GM12873 (cell line): ENCODE data around the gene SLC25A44.

Source experiments
- TF ChIP-seq, protein P1 (sequence below): IDR thresholded peaks from 2 replicates; pipeline ENCODE4 v1.5.1; 2012; ENCODE audit warnings: low read depth, mild to moderate bottlenecking, moderate library complexity, low read length, control low read depth; ENCODE audit not compliant: insufficient read depth; ENCODE audit errors: missing control alignments

SLC25A44 gene

DNA sequence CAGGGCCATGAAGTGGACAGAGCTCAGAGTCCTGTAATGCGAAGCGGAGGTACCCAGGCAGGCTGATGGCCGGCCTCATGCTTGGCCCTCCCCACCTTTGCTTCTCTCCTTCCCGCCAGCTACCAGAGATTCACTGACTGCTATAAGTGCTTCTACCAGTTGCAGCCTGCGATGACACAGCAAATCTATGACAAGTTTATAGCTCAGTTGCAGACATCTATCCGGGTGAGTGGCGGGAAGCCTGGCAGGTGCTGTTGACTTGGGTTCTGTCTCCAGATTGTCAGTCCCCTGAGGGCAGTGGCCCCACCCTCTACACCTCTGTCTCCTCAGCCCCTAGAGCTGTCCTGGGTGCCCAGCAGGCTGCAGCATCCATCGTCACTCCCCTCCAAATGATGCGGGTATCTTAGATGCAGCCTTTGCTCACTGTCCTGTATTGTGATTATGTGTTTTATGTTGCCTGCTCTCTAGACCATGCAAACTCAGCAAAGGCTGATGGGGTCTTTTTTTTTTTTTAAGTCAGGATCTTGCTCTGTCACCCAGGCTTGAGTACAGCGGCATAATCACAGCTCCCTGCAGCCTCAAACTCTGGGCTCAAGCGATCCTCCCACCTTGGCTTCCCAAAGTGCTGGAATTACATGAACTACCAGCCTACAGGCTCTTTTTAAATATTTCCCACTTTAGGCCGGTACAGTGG is 38.4 kb downstream of the SLC25A44 start:
- TF ChIP-seq, protein P1, sequence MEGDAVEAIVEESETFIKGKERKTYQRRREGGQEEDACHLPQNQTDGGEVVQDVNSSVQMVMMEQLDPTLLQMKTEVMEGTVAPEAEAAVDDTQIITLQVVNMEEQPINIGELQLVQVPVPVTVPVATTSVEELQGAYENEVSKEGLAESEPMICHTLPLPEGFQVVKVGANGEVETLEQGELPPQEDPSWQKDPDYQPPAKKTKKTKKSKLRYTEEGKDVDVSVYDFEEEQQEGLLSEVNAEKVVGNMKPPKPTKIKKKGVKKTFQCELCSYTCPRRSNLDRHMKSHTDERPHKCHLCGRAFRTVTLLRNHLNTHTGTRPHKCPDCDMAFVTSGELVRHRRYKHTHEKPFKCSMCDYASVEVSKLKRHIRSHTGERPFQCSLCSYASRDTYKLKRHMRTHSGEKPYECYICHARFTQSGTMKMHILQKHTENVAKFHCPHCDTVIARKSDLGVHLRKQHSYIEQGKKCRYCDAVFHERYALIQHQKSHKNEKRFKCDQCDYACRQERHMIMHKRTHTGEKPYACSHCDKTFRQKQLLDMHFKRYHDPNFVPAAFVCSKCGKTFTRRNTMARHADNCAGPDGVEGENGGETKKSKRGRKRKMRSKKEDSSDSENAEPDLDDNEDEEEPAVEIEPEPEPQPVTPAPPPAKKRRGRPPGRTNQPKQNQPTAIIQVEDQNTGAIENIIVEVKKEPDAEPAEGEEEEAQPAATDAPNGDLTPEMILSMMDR, result no peak

DNA sequence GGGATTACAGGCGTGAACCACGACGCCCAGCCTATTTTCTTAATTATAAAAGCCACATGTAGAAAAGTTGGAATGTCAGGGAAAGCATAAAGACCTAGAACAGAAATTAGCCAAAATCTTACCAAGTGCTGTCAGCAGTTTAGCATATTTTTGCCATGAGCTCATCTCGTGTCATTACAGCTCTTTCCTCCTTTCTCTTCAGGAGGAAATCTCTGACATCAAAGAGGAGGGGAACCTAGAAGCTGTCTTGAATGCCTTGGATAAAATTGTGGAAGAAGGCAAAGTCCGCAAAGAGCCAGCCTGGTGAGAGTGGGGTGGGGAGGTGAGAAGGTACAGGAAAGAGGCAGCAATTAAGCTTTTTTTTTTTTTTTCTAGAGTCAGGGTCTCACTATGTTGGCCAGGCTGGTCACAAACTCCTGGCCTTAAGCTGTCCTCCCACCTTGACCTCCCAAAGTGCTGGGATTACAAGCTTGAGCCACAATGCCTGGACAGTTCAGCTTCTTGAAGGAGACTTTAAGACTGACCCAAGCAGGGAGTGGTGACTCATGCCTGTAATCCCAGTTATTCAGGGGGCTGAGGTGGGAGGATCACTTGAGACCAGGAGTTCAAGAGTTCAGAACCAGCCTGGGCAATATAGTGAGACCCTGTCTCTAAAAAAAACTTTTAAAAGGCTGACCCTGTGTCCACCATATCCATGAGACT is 39.7 kb downstream of the SLC25A44 start:
- TF ChIP-seq, protein P1, result no peak

DNA sequence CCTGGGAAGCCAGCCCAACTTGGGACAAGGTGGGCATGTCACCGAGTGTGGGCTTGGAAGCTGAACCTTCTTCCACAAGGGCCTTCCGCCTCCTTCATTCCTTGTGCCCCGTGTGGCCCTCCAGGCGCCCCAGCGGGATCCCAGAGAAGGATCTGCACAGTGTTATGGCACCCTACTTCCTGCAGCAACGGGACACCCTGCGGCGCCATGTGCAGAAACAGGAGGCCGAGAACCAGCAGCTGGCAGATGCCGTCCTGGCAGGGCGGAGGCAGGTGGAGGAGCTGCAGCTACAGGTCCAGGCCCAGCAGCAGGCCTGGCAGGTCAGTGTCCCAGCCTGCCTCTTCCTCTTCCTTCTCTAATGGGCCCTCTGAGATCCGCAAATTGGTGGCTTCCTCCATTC is 42.3 kb downstream of the SLC25A44 start:
- TF ChIP-seq, protein P1, result no peak

DNA sequence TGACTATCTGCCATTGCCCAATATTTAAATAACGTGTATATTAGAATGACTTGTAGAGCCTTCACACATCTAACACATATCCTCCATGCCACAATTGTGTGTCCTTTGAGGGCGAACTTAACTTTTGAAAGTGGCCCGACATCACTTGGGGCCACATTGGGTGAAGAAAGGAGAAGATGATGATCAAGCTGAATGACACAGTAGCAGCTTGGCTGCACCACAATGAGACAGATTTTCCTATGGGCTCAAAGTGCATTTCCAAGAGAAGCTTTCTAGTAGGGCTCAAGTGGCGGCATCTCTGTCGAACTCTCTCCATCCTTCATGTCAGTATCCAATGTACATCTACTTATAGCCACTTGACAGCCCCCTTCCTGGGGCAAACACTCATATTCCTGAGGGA is 44.3 kb downstream of the SLC25A44 start:
- TF ChIP-seq, protein P1, result no peak

DNA sequence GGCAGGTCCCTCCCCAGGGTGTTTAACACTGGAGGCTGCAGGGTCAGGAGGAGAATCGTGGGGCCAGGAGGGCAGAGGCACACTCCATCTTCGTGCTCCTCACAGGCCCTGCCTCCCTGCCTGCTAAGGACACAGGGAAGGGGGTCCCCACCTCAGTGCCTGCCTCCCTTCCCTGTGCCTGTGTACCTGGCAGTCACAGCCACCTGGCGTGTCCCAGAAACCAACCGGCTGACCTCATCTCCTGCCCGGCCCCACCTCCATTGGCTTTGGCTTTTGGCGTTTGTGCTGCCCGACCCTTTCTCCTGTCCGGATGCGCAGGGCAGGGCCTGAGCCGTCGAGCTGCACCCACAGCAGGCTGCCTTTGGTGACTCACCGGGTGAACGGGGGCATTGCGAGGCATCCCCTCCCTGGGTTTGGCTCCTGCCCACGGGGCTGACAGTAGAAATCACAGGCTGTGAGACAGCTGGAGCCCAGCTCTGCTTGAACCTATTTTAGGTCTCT is 47.5 kb downstream of the SLC25A44 start:
- TF ChIP-seq, protein P1, result no peak

DNA sequence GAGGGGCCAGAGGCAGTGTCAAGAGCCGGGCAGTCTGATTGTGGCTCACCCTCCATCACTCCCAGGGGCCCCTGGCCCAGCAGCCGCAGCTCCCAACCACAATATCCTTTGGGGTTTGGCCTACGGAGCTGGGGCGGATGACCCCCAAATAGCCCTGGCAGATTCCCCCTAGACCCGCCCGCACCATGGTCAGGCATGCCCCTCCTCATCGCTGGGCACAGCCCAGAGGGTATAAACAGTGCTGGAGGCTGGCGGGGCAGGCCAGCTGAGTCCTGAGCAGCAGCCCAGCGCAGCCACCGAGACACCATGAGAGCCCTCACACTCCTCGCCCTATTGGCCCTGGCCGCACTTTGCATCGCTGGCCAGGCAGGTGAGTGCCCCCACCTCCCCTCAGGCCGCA is 48.0 kb downstream of the SLC25A44 start, which contains the start of gene BGLAP:
BGLAP (plus strand) TSS at position 259 of the 400 bp plus-strand sequence; CDS start at position 307, 48 bp downstream.
- TF ChIP-seq, protein P1, result no peak

DNA sequence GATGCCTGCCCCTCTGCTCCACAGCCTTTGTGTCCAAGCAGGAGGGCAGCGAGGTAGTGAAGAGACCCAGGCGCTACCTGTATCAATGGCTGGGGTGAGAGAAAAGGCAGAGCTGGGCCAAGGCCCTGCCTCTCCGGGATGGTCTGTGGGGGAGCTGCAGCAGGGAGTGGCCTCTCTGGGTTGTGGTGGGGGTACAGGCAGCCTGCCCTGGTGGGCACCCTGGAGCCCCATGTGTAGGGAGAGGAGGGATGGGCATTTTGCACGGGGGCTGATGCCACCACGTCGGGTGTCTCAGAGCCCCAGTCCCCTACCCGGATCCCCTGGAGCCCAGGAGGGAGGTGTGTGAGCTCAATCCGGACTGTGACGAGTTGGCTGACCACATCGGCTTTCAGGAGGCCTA is 48.8 kb downstream of the SLC25A44 start:
- TF ChIP-seq, protein P1, result no peak
